K562 (cell line): ENCODE results near the gene NTRK3. TPM values are rescaled to one million over a fixed set of nuclear protein-coding genes. Genes with fewer than 3 reads are reported as not detected.

ENCODE experiments used
- ATAC-seq: fragments of 200-7000 bp; cut with Tn5 transposase; 3 replicates; pipeline ENCODE4 v1.9.1; 2020; ENCODE audit warnings: moderate library complexity
- BruUV-seq: library from RNA; stranded (reverse); fragments of 400-500 nt; replicated peaks from 2 replicates; lab custom pipeline; 2021; lab: Mats Ljungman, UMichigan
- CTCF ChIA-PET: fragments of 300-600 bp; formaldehyde crosslinking; extraction: SDS; loops from one replicate; lab custom pipeline; 2021; ENCODE audit warnings: low intra/inter-chr PET ratio; lab: Yijun Ruan, JAX
- POLR2A ChIA-PET: fragments of 300-600, 350-650 bp; sonication (Branson Sonifier 250); formaldehyde crosslinking; extraction: SDS; loops from one replicate; lab custom pipeline; 2021; ENCODE audit warnings: antibody characterized with exemption, inconsistent platforms; lab: Yijun Ruan, JAX
- DNase-seq, 4 experiments: peaks; one replicate each; pipeline versions ENCODE4 v3.0.0 to v3.0.0-alpha.2; 2011 to 2018; ENCODE audit warnings: low spot score in 3 of 4, mixed read lengths in 3 of 4; ENCODE audit errors: extremely low read depth in 1 of 4
- FAIRE-seq: peaks from 2 replicates; lab custom pipeline; 2011; peaks lifted over from hg19 to GRCh38; lab: Jason Lieb, UNC
- H2AFZ ChIP-seq: 2 replicates; pipeline ENCODE4 v1.6.0; 2011; ENCODE audit warnings: low read depth, low read length, control low read depth, inconsistent platforms
- H3K27ac ChIP-seq: fragments of 200-600 bp; 3 replicates; pipeline ENCODE4 v1.8.0; 2011; ENCODE audit warnings: low read depth, mild to moderate bottlenecking, control low read depth, inconsistent platforms, low read length, moderate library complexity, mixed read lengths; ENCODE audit errors: extremely low read depth
- H3K27me3 ChIP-seq, 2 experiments: fragments of 300-600 bp in 1 of 2; 2 replicates in 1 of 2; 3 replicates in 1 of 2; pipeline versions ENCODE4 v1.6.0 to v1.8.0; 2011; ENCODE audit warnings: inconsistent platforms in 2 of 2, low read length in 2 of 2, mild to moderate bottlenecking in 1 of 2, mixed read lengths in 1 of 2, moderate library complexity in 1 of 2; ENCODE audit not compliant: control insufficient read depth in 2 of 2, insufficient read depth in 2 of 2
- H3K36me3 ChIP-seq: fragments of 300-600 bp; 3 replicates; pipeline ENCODE4 v1.8.0; 2011; ENCODE audit warnings: mild to moderate bottlenecking, low read length, inconsistent platforms; ENCODE audit not compliant: control insufficient read depth, insufficient read depth
- H3K4me1 ChIP-seq, 2 experiments: fragments of 200-600 bp in 1 of 2; replicated peaks in 1 of 2; 2 replicates in 1 of 2; 3 replicates in 1 of 2; pipeline versions ENCODE4 v1.5.1 to v1.8.0; 2011; ENCODE audit warnings: inconsistent platforms in 2 of 2, low read length in 2 of 2, mild to moderate bottlenecking in 1 of 2, mixed read lengths in 1 of 2, moderate library complexity in 1 of 2; ENCODE audit not compliant: control insufficient read depth in 2 of 2, insufficient read depth in 2 of 2
- H3K4me2 ChIP-seq: 2 replicates; pipeline ENCODE4 v1.6.1; 2011; ENCODE audit warnings: low read length, control low read depth, inconsistent platforms, mixed read lengths; ENCODE audit not compliant: insufficient read depth
- H3K4me3 ChIP-seq: fragments of 200-600 bp; sonication (generic), shearing (Covaris generic); 2 replicates; pipeline ENCODE4 v1.5.1; 2016; ENCODE audit warnings: control low read depth, inconsistent platforms
- H3K79me2 ChIP-seq: fragments of 200-600 bp; 3 replicates; pipeline ENCODE4 v1.8.0; 2011; ENCODE audit warnings: low read length, inconsistent platforms; ENCODE audit not compliant: control insufficient read depth, insufficient read depth
- H3K9ac ChIP-seq, 2 experiments: 2 replicates each; pipeline versions ENCODE4 v1.6.0 to v1.6.1; 2011; ENCODE audit warnings: low read depth in 2 of 2, low read length in 2 of 2, control low read depth in 1 of 2, inconsistent platforms in 1 of 2, mild to moderate bottlenecking in 1 of 2, mixed read lengths in 1 of 2; ENCODE audit not compliant: insufficient read depth in 1 of 2
- H3K9me1 ChIP-seq: one replicate; pipeline ENCODE4 v1.6.0; 2011; ENCODE audit warnings: inconsistent platforms, mild to moderate bottlenecking, low read length, moderate library complexity; ENCODE audit not compliant: control insufficient read depth, insufficient read depth
- H3K9me3 ChIP-seq: replicated peaks from 2 replicates; pipeline ENCODE4 v1.5.1; 2011; ENCODE audit warnings: low read depth, low read length, inconsistent platforms; ENCODE audit not compliant: control insufficient read depth, insufficient read depth
- H4K20me1 ChIP-seq: replicated peaks from 2 replicates; pipeline ENCODE4 v1.6.1; 2011; ENCODE audit warnings: low read length, inconsistent platforms, mixed read lengths; ENCODE audit not compliant: control insufficient read depth, insufficient read depth
- CHD4 ChIP-seq: fragments of 200-600 bp; sonication (generic); IDR thresholded peaks from 3 replicates; pipeline ENCODE4 v1.6.1; 2012; ENCODE audit warnings: low read depth, mild to moderate bottlenecking, mixed read lengths, low read length, inconsistent platforms; ENCODE audit not compliant: insufficient read depth, insufficient replicate concordance, poor library complexity, severe bottlenecking
- ZC3H11A ChIP-seq: IDR thresholded peaks from 2 replicates; pipeline ENCODE4 v1.6.1; 2012; ENCODE audit warnings: low read depth, low read length, improper control_type of control experiment
- WGBS: fragments of 100-300 bp; shearing (Covaris generic); methylation state at CpG from one replicate; pipeline ENCODE4 v1.1.6; 2016; ENCODE audit warnings: low coverage, mixed read lengths; ENCODE audit not compliant: insufficient coverage; ENCODE audit errors: missing lambda C conversion rate; 5-methylcytosine and 5-hydroxymethylcytosine counted together
- in situ Hi-C: fragments of 300-500 bp; cut with MboI; formaldehyde crosslinking; loops from 4 replicates; pipeline ENCODE4 v1.15.0; 2018; ENCODE audit warnings: inconsistent platforms, mixed read lengths
- intact Hi-C: fragments of 100-400 bp; cut with micrococcal nuclease; formaldehyde crosslinking; loops from 2 replicates; pipeline ENCODE4 v1.14.2; 2022
- polyA plus RNA-seq, 8 experiments: library from polyadenylated mRNA; depleted of rRNA in 4 of 8; stranded (reverse) in 5 of 8; unstranded in 3 of 8; fragments of >200 nt; fragmentation: Nextera tagmentation in 2 of 8; fragmentation: Illumina TruSeq in 1 of 8; extraction: Ambion mirVana in 2 of 8; extraction: Trizol in 1 of 8; gene quantifications; 2 replicates each; pipeline versions ENCODE4 v1.2.1 to v1.2.3, GENCODE V29; 2011 to 2014; ENCODE audit warnings: inconsistent platforms in 1 of 8, missing spikeins in 1 of 8
- total RNA-seq, 7 experiments: library from RNA; depleted of rRNA in 6 of 7; stranded (reverse); fragments of >200 nt in 6 of 7; fragmentation: Illumina TruSeq in 2 of 7; extraction: Trizol in 2 of 7; gene quantifications; 2 replicates each; pipeline versions ENCODE4 v1.2.1 to v1.2.3, GENCODE V29; 2011 to 2021; ENCODE audit warnings: low replicate concordance in 1 of 7
- TF ChIP-seq, protein P1 (sequence below): sonication (generic); formaldehyde crosslinking; IDR thresholded peaks from 2 replicates; pipeline ENCODE4 v1.8.1; 2023; ENCODE audit warnings: mild to moderate bottlenecking, missing genetic modification reagents, moderate library complexity
- TF ChIP-seq, protein P2 (sequence below), 2 experiments: fragments of 450-650 bp in 1 of 2; sonication (generic) in 1 of 2; formaldehyde crosslinking in 1 of 2; IDR thresholded peaks in 1 of 2; conservative IDR thresholded peaks in 1 of 2; 2 replicates each; pipeline versions ENCODE4 v1.6.1 to v1.8.1; 2016 to 2023; ENCODE audit warnings: mild to moderate bottlenecking in 2 of 2, moderate library complexity in 2 of 2, inconsistent platforms in 1 of 2, missing genetic modification reagents in 1 of 2

Gene NTRK3
- total and polyA plus RNA-seq, 9 of the 15 experiments (the other 6 are each of a cell fraction or from before 2014, with no cell fraction given), result 0.11 to 0.13 TPM; not detected in 7

DNA sequence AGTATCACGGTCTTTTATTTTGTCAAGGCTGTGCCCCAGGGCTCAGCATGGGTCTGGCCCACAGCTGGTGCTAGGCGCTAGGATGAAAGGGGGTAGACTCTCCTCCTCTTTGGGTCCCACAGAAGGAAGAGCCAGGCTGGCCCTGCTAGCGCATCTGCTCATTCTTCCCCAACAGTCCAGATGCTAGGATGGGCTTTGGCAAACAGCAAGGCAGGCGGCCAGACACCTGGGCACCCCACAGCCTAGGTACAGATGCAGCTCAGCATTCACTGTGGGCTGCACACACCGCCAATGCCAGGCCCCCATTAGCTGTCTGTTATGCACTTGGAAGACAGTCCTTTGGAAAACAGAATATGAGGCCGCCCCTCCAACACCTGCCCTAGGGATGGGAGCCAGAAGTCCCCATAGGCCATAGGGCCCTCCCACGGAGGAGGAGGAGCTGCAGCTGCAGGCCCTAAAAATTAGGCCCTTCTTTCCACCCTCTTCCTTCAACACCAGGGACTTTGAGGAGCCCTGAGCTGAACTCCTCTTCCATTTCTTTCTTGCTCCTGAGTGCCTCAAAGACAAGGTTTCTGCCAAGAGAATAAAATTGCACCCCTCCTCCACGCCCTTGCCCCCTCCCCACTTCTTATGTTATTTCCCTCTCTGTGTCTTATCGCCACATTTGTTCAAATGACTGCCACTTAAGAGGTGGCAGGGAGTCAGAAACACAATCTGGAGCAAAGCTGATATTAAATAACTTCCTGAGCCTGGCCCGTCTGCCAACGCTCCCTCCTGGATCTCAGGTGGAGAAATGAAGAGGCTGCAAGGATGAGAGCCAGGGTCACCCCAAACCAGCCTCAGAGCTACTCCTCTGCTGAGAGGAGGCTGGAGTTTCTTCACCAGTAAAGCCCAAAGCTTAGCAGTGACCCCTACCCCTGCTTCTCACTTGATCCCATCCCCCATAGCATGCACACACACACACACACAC lies 13.7 kb downstream of the NTRK3 start:
- FAIRE-seq, result no peak
- H3K36me3 ChIP-seq, result no peaks in the 10 kb centered on the region
- BruUV-seq, result no TSS peak
- no peak overlapping the region for H3K9ac ChIP-seq
- TF ChIP-seq ZC3H11A (no peak), CHD4 (no peak)
- TF ChIP-seq, protein P1, sequence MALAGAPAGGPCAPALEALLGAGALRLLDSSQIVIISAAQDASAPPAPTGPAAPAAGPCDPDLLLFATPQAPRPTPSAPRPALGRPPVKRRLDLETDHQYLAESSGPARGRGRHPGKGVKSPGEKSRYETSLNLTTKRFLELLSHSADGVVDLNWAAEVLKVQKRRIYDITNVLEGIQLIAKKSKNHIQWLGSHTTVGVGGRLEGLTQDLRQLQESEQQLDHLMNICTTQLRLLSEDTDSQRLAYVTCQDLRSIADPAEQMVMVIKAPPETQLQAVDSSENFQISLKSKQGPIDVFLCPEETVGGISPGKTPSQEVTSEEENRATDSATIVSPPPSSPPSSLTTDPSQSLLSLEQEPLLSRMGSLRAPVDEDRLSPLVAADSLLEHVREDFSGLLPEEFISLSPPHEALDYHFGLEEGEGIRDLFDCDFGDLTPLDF (CRISPR knock-in tag), result no peak
- TF ChIP-seq, protein P2, sequence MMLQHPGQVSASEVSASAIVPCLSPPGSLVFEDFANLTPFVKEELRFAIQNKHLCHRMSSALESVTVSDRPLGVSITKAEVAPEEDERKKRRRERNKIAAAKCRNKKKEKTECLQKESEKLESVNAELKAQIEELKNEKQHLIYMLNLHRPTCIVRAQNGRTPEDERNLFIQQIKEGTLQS (IDR thresholded peaks at IDR 0.05), result no peak
- TF ChIP-seq, protein P2 (CRISPR knock-in tag; conservative IDR thresholded peaks at IDR 0.05), result no peak
- WGBS, result 4% methylated on average over 11 of the region's 11 CpGs
- H3K27me3 ChIP-seq, result peaks cover 0 to 4% of the 10 kb centered on the region in 2 experiments; a peak in 1 of 5 replicates
- no peak overlapping the region for H3K4me2 ChIP-seq
- H2AFZ ChIP-seq, result no peak overlapping the region
- intact Hi-C loops, result loop anchor here (10.0 kb wide), 1 partner anchor 1328 kb away; no protein-coding TSS in a partner anchor
- H3K79me2 ChIP-seq, result no peaks in the 10 kb centered on the region
- ChIA-PET POLR2A (interaction anchor here (0.8 to 0.9 kb wide), 2 partner anchors 9 to 17 kb away, joined by 3 to 4 read pairs; no protein-coding TSS in a partner anchor), CTCF (interaction anchor here (0.7 to 1.7 kb wide), 2 partner anchors 14 to 207 kb away, joined by 3 to 5 read pairs; partner anchors contain the start of gene NTRK3)
- no peaks in the 10 kb centered on the region; a peak in 1 of 5 replicates for H3K4me1 ChIP-seq
- no peaks in the 10 kb centered on the region for H3K9me3 ChIP-seq
- in situ Hi-C loops, result loop anchor here (25.0 kb wide), 1 partner anchor 1331 kb away; no protein-coding TSS in a partner anchor
- H3K27ac ChIP-seq, result no peak overlapping the region
- DNase-seq, result no peak
- no peak overlapping the region for H3K4me3 ChIP-seq
- no peak for ATAC-seq
- no peaks in the 10 kb centered on the region for H4K20me1 ChIP-seq
- H3K9me1 ChIP-seq, result no peaks in the 10 kb centered on the region
